Colonic mucosa (tissue), 4 donors: ENCODE results near the gene HSD17B11. TPM values are rescaled to one million over a fixed set of nuclear protein-coding genes. Genes with fewer than 3 reads are reported as not detected.
"Not testable (repeated sequence)": the region's sequence is repeated elsewhere in the genome, so short reads cannot be mapped to it uniquely, and the experiment has no call there.

Source experiments
- DNase-seq: peaks from one replicate; pipeline ENCODE4 v3.0.0-alpha.2; 2020
- H3K27ac ChIP-seq: fragments of 200-600 bp; one replicate; pipeline ENCODE4 v1.8.0; 2021
- H3K27me3 ChIP-seq: fragments of 200-600 bp; one replicate; pipeline ENCODE4 v1.8.0; 2021
- H3K36me3 ChIP-seq: fragments of 200-600 bp; one replicate; pipeline ENCODE4 v1.8.0; 2021
- H3K4me1 ChIP-seq: fragments of 200-600 bp; one replicate; pipeline ENCODE4 v1.8.0; 2021; ENCODE audit warnings: mild to moderate bottlenecking
- H3K4me3 ChIP-seq: fragments of 200-600 bp; one replicate; pipeline ENCODE4 v1.8.0; 2021
- H3K9ac ChIP-seq, 2 donors: one replicate each; pipeline ENCODE4 v1.7.0; 2013; ENCODE audit warnings: control low read depth in 2 of 2, low read depth in 2 of 2, low read length in 2 of 2
- H3K9me3 ChIP-seq: fragments of 200-600 bp; one replicate; pipeline ENCODE4 v1.8.0; 2021
- intact Hi-C: fragments of 100-400 bp; cut with DNase I; formaldehyde crosslinking; loops from one replicate; pipeline ENCODE4 v1.14.1; 2022
- total RNA-seq, 2 donors: library from RNA; stranded (reverse); fragmentation: NEBNext Ultra II Directional in 1 of 2; extraction: Animal tissue kit (Norgen Biotek cat#: 25700) in 1 of 2; gene quantifications; one replicate each; pipeline ENCODE4 v1.2.1, GENCODE V29; 2021
- TF ChIP-seq, protein P1 (sequence below): fragments of 200-600 bp; IDR thresholded peaks from one replicate; pipeline ENCODE4 v1.8.0; 2022; ENCODE audit warnings: antibody characterized with exemption, mild to moderate bottlenecking
- donor health status: healthy.
- donor health status: DM: no; HTN: no; CAD: no.
- donor health status: DM: no; HTN: no; CAD: no.

The HSD17B11 gene
- total RNA-seq, 2 donors from 2014 or later = 138 to 219 TPM

DNA sequence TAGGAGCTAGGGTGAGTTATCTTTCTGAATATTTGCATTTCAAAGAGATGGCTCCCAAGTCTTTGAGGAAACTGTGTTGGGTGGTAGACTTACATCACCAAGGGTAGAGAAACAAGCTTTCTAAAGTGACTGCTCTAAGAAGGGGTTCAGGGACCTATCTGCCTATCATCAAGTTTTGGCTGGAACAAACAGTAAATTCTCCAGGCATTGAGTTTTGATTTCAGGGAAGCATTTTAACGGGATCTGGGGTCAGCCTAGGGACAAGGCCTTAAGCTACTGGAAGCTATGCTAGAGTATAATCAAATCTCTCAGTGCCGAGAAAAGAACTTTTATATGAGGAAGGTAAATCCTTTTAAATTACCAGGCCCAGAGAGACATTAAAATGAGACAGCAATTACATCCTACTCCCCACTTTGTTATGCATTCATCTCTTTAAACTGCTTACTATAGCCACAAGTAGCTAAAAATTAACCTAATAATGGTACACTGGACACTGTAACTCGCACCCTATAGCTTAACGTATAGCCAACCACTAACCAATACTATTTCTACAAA lies 29.4 kb upstream of the HSD17B11 start:
- peak overlapping the region; percentile 38 for H3K27ac ChIP-seq
- H3K4me1 ChIP-seq = peaks cover 3% of the 10 kb centered on the region

DNA sequence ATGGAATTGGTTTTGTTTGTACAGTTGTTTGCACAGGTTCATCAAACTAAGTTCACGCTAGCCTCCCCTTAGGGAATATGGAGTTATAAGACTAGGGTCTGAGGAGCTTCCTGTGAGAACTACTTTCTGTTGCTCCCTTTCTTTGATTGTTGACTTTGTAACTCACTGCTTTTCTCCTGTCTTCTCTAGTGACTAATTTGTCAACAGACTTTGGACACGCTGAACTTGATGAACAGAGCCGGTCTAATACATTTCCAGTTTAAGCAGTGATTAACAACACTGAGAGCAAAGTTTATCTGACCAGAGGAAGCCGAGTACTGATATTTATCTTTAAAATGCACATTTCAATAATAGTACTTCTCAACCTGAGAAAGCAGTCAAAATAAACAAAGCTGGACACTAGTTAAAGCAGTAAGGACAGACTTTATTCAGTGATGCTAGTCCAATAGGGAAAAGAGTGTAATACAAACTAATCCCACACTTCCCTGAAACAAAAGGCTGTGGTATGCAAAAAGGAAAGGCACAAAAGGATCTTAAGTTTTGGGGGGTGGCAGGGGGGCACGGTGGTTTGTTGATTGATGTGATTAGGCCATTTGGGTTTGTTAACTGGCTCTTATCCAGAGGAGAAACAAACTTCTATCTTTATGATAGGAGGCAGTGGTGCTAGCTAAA lies 28.7 kb upstream of the HSD17B11 start:
- Histone ChIP-seq H3K4me3 (no peak overlapping the region), H3K4me1 (peaks cover 3% of the 10 kb centered on the region), H3K27me3 (no peaks in the 10 kb centered on the region), H3K27ac (peak overlapping the region; percentile 38), H3K9ac (no peak overlapping the region), H3K36me3 (no peaks in the 10 kb centered on the region), H3K9me3 (no peaks in the 10 kb centered on the region)
- TF ChIP-seq, protein P1, sequence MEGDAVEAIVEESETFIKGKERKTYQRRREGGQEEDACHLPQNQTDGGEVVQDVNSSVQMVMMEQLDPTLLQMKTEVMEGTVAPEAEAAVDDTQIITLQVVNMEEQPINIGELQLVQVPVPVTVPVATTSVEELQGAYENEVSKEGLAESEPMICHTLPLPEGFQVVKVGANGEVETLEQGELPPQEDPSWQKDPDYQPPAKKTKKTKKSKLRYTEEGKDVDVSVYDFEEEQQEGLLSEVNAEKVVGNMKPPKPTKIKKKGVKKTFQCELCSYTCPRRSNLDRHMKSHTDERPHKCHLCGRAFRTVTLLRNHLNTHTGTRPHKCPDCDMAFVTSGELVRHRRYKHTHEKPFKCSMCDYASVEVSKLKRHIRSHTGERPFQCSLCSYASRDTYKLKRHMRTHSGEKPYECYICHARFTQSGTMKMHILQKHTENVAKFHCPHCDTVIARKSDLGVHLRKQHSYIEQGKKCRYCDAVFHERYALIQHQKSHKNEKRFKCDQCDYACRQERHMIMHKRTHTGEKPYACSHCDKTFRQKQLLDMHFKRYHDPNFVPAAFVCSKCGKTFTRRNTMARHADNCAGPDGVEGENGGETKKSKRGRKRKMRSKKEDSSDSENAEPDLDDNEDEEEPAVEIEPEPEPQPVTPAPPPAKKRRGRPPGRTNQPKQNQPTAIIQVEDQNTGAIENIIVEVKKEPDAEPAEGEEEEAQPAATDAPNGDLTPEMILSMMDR = no peak
- no peak for DNase-seq
- intact Hi-C loops = no loop called here

More for the DNA sequence above, 29.4 kb upstream of the HSD17B11 start:
- Histone ChIP-seq H3K9me3 (no peaks in the 10 kb centered on the region), H3K36me3 (no peaks in the 10 kb centered on the region), H3K27me3 (no peaks in the 10 kb centered on the region), H3K4me3 (no peak overlapping the region), H3K9ac (no peak overlapping the region)
- no peak for DNase-seq
- intact Hi-C loops = no loop called here
- TF ChIP-seq, protein P1 = no peak

DNA sequence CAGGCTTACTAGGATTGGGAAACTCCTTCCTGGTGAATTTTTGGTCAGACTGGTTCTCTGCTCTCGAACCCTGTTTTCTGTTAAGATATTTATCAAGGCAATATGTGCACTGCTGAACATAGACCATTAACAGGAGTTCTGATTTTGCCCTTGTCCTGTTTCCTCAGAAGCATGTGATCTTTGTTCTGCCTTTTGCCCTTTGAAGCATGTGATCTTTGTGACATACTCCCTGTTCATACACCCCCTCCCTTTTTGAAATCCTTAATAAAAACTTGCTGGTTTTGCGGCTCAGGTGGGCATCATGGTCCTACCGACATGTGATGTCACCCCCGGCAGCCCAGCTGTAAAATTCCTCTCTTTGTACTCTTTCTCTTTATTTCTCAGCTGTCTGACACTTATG lies 27.4 kb upstream of the HSD17B11 start:
- intact Hi-C loops, H3K9me3 ChIP-seq, H3K9ac ChIP-seq, H3K36me3 ChIP-seq, DNase-seq, H3K4me3 ChIP-seq, H3K27me3 ChIP-seq, H3K27ac ChIP-seq, H3K4me1 ChIP-seq: not testable (repeated sequence)

DNA sequence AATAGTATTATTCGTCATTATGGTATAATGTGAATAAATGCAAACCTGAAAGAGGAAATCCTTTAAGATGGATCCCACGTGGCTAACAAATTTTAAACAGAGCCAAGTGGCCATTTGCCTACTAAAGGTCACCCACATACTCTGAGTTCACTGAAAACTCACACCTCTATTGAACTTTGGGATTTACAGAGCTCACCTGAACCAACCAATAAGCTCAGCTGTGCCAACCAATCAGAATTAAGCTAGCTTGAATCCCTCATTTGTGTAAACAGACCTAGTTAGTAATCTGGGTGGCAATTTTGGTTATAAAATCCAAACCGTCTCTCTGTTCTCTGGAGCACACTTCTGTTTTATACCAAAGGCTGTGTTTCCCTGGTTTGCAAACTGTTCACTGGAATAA lies 26.0 kb upstream of the HSD17B11 start:
- H3K9ac ChIP-seq = no peak overlapping the region
- H3K9me3 ChIP-seq = no peaks in the 10 kb centered on the region
- no peaks in the 10 kb centered on the region for H3K27me3 ChIP-seq
- no peaks in the 10 kb centered on the region for H3K36me3 ChIP-seq
- intact Hi-C loops = no loop called here
- H3K4me3 ChIP-seq = no peak overlapping the region
- peak overlapping the region; percentile 32 for H3K27ac ChIP-seq
- TF ChIP-seq, protein P1 = no peak
- H3K4me1 ChIP-seq = peaks cover 3% of the 10 kb centered on the region
- peak; percentile 74 for DNase-seq

DNA sequence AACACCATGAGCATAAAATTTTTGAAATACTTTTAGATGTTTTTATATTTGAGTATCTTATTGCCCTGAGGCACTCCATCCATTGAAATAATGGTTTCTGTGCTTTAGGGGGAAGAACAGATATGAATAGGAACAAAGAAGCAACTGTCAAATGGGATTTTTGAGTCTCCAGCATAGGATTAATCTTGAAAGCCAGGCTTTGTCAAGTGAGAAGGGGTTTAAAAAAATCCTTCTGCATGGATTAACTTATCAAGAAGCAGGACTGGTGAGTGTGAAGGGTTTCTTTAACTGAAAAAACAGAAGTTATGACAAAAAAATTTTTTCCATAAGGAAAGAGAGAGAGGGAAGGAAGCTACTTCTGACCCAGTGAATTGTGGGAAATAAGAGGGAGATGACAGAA lies 23.8 kb upstream of the HSD17B11 start:
- no peaks in the 10 kb centered on the region for H3K9me3 ChIP-seq
- H3K36me3 ChIP-seq = no peaks in the 10 kb centered on the region
- intact Hi-C loops = no loop called here
- TF ChIP-seq, protein P1 = no peak
- H3K27ac ChIP-seq = no peak overlapping the region
- H3K4me3 ChIP-seq = no peak overlapping the region
- no peaks in the 10 kb centered on the region for H3K27me3 ChIP-seq
- no peak for DNase-seq
- no peak overlapping the region for H3K9ac ChIP-seq
- peaks cover 3% of the 10 kb centered on the region for H3K4me1 ChIP-seq

DNA sequence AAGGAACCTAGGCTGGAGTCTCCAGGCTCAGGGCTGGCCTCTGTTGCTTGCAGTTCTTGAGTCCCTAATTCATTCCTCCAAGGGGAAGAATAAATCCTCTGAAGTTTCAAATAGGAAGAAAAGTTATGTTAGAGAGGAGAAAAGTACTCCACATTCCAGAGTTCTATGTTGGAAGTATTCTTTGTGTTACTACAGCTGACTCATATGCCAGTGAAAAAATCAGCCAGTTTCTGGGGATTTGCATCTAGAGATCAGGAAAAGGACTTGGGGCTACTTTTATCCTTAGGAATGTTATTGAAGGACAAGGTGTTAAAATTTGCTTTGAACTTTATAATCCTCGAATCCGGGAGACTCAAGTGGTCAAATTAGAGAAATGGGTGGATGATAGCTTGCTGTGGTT lies 19.7 kb upstream of the HSD17B11 start:
- intact Hi-C loops = no loop called here
- Histone ChIP-seq H3K9me3 (no peaks in the 10 kb centered on the region), H3K27me3 (no peaks in the 10 kb centered on the region), H3K4me1 (peaks cover under 1% of the 10 kb centered on the region), H3K4me3 (no peak overlapping the region), H3K9ac (no peak overlapping the region), H3K36me3 (no peaks in the 10 kb centered on the region), H3K27ac (no peak overlapping the region)
- DNase-seq = no peak
- TF ChIP-seq, protein P1 = no peak
